ENCODE results near the gene SH3BGRL2.
"Not testable (repeated sequence)": the region's sequence is repeated elsewhere in the genome, so short reads cannot be mapped to it uniquely, and the experiment has no call there.

The SH3BGRL2 gene

DNA sequence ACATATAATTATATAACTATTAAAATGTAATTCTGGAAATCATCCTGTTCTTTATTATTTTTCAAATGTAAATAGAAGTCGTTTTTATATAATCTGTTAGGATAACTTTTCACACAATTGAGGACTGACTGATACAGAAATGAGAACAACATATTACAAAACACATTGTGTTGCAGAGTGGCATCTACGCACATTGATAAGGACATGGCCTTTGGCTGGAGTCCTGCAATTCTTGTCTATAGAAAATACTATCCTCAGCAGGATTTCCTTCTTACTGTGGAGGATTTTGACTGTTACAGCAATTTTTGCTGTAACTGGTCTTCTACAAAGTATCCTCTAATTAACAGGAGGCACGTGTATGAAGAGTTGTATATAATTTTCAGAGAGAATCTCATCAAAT lies 19.8 kb downstream of the SH3BGRL2 start:
- TF ChIP-seq, protein P1, sequence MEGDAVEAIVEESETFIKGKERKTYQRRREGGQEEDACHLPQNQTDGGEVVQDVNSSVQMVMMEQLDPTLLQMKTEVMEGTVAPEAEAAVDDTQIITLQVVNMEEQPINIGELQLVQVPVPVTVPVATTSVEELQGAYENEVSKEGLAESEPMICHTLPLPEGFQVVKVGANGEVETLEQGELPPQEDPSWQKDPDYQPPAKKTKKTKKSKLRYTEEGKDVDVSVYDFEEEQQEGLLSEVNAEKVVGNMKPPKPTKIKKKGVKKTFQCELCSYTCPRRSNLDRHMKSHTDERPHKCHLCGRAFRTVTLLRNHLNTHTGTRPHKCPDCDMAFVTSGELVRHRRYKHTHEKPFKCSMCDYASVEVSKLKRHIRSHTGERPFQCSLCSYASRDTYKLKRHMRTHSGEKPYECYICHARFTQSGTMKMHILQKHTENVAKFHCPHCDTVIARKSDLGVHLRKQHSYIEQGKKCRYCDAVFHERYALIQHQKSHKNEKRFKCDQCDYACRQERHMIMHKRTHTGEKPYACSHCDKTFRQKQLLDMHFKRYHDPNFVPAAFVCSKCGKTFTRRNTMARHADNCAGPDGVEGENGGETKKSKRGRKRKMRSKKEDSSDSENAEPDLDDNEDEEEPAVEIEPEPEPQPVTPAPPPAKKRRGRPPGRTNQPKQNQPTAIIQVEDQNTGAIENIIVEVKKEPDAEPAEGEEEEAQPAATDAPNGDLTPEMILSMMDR (IDR thresholded peaks at IDR 0.05; ENCODE audit: extremely low read depth, missing control alignments), result no peak
- DNase-seq (ENCODE audit: low spot score), result no peak

- TF ChIP-seq, protein P1 (IDR thresholded peaks at IDR 0.05; ENCODE audit: extremely low read depth, missing control alignments), result no peak
- no peak for DNase-seq (ENCODE audit: low spot score)
Measured at GRCh38 chr6:79656134-79656533, 25.0 kb downstream of the SH3BGRL2 start.

GRCh38 chr6:79657238-79657637 lies 26.1 kb downstream of the SH3BGRL2 start:
- TF ChIP-seq, protein P1 (IDR thresholded peaks at IDR 0.05; ENCODE audit: extremely low read depth, missing control alignments), result no peak
- DNase-seq (ENCODE audit: low spot score), result no peak

- DNase-seq (ENCODE audit: low spot score), result not testable (repeated sequence)
Measured at GRCh38 chr6:79663655-79664054, 32.5 kb downstream of the SH3BGRL2 start.

- no peak for DNase-seq (ENCODE audit: low spot score)
- TF ChIP-seq, protein P1 (IDR thresholded peaks at IDR 0.05; ENCODE audit: extremely low read depth, missing control alignments), result no peak
Measured at GRCh38 chr6:79665725-79666551, 34.8 kb downstream of the SH3BGRL2 start.

DNA sequence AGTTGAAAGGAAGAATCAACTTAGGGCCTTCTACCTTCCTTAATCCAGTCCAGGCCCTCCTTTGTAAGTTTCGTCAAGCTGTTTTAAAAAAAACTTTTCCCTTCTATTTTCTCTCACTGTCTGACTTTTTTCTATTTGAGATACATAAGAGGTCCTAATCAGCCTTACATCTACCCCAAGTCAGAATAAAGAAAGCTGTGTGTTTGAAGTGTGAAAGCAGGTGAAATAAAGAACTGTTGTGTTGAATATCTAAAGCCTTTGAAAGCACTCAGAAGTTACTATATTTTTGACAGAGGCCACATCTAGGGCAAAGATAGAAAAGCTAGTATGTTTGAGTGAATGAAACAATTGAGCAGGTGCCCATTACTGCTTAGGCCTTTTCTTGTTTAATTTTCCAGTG lies 35.5 kb downstream of the SH3BGRL2 start:
- DNase-seq (ENCODE audit: low spot score), result no peak
- TF ChIP-seq, protein P1 (IDR thresholded peaks at IDR 0.05; ENCODE audit: extremely low read depth, missing control alignments), result no peak

GRCh38 chr6:79668381-79668780 lies 37.3 kb downstream of the SH3BGRL2 start:
- TF ChIP-seq, protein P1 (IDR thresholded peaks at IDR 0.05; ENCODE audit: extremely low read depth, missing control alignments), result no peak
- DNase-seq (ENCODE audit: low spot score), result no peak

DNA sequence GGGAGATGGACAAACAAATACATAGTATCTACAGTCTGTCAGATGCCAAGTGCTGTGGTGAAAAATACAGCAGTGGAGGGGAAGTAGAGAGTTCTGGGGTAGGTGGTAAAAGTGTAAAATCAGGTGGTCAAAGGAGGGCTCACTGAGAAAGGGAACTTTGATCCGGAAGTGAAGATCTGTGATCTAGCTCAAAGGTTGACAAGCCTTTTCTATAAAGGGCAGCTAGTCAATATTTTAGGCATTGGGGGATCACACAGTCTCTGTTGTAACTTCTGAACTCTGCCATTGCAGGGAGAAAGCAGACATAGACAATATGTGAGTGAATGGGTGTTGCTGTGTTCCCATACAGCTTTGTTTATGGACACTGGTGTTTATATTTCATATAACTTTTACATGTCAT lies 38.6 kb downstream of the SH3BGRL2 start:
- DNase-seq (ENCODE audit: low spot score), result no peak
- TF ChIP-seq, protein P1 (IDR thresholded peaks at IDR 0.05; ENCODE audit: extremely low read depth, missing control alignments), result no peak
